SK-N-SH treated with all-trans-retinoic acid at 6 μM for 48 hours (cell line): Measurements from ENCODE around the gene CNN2.

Experiments used
- ARNTL ChIP-seq: fragments of 450-650 bp; formaldehyde crosslinking; IDR thresholded peaks from 2 replicates; pipeline ENCODE4 v1.5.0; 2020; ENCODE audit warnings: low read depth, mild to moderate bottlenecking, moderate library complexity, borderline replicate concordance
- BACH2 ChIP-seq: fragments of 250-450 bp; sonication (Bioruptor Pico); IDR thresholded peaks from 2 replicates; pipeline ENCODE4 v1.9.0; 2021; ENCODE audit warnings: mild to moderate bottlenecking, borderline replicate concordance
- CSDC2 ChIP-seq: fragments of 250-450 bp; sonication (Bioruptor Pico); IDR thresholded peaks from 2 replicates; pipeline ENCODE4 v1.5.0; 2020; ENCODE audit warnings: mild to moderate bottlenecking, moderate library complexity
- ISL1 ChIP-seq: fragments of 250-450 bp; sonication (Bioruptor Pico); IDR thresholded peaks from 2 replicates; pipeline ENCODE4 v2.1.2; 2022; ENCODE audit warnings: mild to moderate bottlenecking, moderate library complexity
- SNAI2 ChIP-seq: fragments of 250-450 bp; sonication (Bioruptor Pico); IDR thresholded peaks from 2 replicates; pipeline ENCODE4 v1.5.0; 2020; ENCODE audit warnings: mild to moderate bottlenecking, moderate library complexity
- TOX ChIP-seq: fragments of 250-450 bp; sonication (Bioruptor Pico); IDR thresholded peaks from 2 replicates; pipeline ENCODE4 v1.8.0; 2021; ENCODE audit warnings: mild to moderate bottlenecking, moderate library complexity, borderline replicate concordance
- ZFP3 ChIP-seq: fragments of 250-450 bp; sonication (Bioruptor Pico); IDR thresholded peaks from 2 replicates; pipeline ENCODE4 v1.5.0; 2020; ENCODE audit warnings: mild to moderate bottlenecking, moderate library complexity
- ZNF565 ChIP-seq: fragments of 450-650 bp; formaldehyde crosslinking; conservative IDR thresholded peaks from 2 replicates; pipeline ENCODE4 v1.5.0; 2020; ENCODE audit warnings: low read depth, mild to moderate bottlenecking, moderate library complexity
- ZNF70 ChIP-seq: fragments of 450-650 bp; formaldehyde crosslinking; IDR thresholded peaks from 2 replicates; pipeline ENCODE4 v1.5.0; 2020; ENCODE audit warnings: mild to moderate bottlenecking, moderate library complexity
- ZNF8 ChIP-seq: fragments of 450-650 bp; formaldehyde crosslinking; IDR thresholded peaks from 2 replicates; pipeline ENCODE4 v1.5.0; 2020; ENCODE audit warnings: mild to moderate bottlenecking, moderate library complexity
- TF ChIP-seq, protein P1 (sequence below): fragments of 250-450 bp; sonication (Bioruptor Pico); IDR thresholded peaks from 2 replicates; pipeline ENCODE4 v1.5.0; 2020; ENCODE audit warnings: mild to moderate bottlenecking, moderate library complexity
- TF ChIP-seq, protein P2 (sequence below): fragments of 250-450 bp; sonication (Bioruptor Pico); IDR thresholded peaks from 2 replicates; pipeline ENCODE4 v1.8.0; 2020; ENCODE audit warnings: mild to moderate bottlenecking, moderate library complexity, borderline replicate concordance
- TF ChIP-seq, protein P3 (sequence below): fragments of 250-450 bp; sonication (Bioruptor Pico); IDR thresholded peaks from 2 replicates; pipeline ENCODE4 v1.5.1; 2021; ENCODE audit warnings: mild to moderate bottlenecking, moderate library complexity
- TF ChIP-seq, protein P4 (sequence below): fragments of 250-450 bp; sonication (Bioruptor Pico); IDR thresholded peaks from 2 replicates; pipeline ENCODE4 v1.8.0; 2021; ENCODE audit warnings: low read depth, mild to moderate bottlenecking, moderate library complexity, borderline replicate concordance

DNA sequence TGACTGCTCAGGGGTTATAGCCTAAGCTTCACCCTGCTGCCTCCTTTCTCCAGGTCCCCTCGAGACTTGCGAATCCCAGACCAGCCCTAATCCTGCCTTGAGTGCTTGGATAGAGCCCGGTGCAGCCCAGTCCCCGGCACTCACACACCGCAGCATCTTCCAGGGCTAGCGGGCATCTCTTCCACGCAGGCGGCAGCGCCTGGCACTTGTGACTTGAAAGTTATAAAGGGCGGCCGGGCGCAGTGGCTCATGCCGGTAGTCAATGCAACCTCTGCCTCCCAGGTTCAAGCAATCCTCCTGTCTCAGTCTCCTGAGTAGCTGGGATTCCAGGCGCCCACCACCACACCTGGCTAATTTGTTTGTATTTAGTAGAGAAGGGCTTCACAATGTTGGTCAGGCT lies 40.3 kb upstream of the CNN2 start:
- TF ChIP-seq ZFP3 (CRISPR knock-in tag) (no peak), TOX (CRISPR knock-in tag) (no peak), ZNF8 (CRISPR knock-in tag) (no peak), ZNF565 (CRISPR knock-in tag) (no peak), CSDC2 (CRISPR knock-in tag) (no peak), BACH2 (CRISPR knock-in tag) (no peak), ARNTL (CRISPR knock-in tag) (no peak), ZNF70 (no peak), ISL1 (CRISPR knock-in tag) (no peak), SNAI2 (CRISPR knock-in tag) (no peak)
- TF ChIP-seq, protein P1, sequence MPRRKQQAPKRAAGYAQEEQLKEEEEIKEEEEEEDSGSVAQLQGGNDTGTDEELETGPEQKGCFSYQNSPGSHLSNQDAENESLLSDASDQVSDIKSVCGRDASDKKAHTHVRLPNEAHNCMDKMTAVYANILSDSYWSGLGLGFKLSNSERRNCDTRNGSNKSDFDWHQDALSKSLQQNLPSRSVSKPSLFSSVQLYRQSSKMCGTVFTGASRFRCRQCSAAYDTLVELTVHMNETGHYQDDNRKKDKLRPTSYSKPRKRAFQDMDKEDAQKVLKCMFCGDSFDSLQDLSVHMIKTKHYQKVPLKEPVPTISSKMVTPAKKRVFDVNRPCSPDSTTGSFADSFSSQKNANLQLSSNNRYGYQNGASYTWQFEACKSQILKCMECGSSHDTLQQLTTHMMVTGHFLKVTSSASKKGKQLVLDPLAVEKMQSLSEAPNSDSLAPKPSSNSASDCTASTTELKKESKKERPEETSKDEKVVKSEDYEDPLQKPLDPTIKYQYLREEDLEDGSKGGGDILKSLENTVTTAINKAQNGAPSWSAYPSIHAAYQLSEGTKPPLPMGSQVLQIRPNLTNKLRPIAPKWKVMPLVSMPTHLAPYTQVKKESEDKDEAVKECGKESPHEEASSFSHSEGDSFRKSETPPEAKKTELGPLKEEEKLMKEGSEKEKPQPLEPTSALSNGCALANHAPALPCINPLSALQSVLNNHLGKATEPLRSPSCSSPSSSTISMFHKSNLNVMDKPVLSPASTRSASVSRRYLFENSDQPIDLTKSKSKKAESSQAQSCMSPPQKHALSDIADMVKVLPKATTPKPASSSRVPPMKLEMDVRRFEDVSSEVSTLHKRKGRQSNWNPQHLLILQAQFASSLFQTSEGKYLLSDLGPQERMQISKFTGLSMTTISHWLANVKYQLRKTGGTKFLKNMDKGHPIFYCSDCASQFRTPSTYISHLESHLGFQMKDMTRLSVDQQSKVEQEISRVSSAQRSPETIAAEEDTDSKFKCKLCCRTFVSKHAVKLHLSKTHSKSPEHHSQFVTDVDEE: no peak
- TF ChIP-seq, protein P2, sequence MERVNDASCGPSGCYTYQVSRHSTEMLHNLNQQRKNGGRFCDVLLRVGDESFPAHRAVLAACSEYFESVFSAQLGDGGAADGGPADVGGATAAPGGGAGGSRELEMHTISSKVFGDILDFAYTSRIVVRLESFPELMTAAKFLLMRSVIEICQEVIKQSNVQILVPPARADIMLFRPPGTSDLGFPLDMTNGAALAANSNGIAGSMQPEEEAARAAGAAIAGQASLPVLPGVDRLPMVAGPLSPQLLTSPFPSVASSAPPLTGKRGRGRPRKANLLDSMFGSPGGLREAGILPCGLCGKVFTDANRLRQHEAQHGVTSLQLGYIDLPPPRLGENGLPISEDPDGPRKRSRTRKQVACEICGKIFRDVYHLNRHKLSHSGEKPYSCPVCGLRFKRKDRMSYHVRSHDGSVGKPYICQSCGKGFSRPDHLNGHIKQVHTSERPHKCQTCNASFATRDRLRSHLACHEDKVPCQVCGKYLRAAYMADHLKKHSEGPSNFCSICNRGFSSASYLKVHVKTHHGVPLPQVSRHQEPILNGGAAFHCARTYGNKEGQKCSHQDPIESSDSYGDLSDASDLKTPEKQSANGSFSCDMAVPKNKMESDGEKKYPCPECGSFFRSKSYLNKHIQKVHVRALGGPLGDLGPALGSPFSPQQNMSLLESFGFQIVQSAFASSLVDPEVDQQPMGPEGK: no peak
- TF ChIP-seq, protein P3, sequence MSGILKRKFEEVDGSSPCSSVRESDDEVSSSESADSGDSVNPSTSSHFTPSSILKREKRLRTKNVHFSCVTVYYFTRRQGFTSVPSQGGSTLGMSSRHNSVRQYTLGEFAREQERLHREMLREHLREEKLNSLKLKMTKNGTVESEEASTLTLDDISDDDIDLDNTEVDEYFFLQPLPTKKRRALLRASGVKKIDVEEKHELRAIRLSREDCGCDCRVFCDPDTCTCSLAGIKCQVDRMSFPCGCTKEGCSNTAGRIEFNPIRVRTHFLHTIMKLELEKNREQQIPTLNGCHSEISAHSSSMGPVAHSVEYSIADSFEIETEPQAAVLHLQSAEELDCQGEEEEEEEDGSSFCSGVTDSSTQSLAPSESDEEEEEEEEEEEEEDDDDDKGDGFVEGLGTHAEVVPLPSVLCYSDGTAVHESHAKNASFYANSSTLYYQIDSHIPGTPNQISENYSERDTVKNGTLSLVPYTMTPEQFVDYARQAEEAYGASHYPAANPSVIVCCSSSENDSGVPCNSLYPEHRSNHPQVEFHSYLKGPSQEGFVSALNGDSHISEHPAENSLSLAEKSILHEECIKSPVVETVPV (CRISPR knock-in tag): no peak
- TF ChIP-seq, protein P4, sequence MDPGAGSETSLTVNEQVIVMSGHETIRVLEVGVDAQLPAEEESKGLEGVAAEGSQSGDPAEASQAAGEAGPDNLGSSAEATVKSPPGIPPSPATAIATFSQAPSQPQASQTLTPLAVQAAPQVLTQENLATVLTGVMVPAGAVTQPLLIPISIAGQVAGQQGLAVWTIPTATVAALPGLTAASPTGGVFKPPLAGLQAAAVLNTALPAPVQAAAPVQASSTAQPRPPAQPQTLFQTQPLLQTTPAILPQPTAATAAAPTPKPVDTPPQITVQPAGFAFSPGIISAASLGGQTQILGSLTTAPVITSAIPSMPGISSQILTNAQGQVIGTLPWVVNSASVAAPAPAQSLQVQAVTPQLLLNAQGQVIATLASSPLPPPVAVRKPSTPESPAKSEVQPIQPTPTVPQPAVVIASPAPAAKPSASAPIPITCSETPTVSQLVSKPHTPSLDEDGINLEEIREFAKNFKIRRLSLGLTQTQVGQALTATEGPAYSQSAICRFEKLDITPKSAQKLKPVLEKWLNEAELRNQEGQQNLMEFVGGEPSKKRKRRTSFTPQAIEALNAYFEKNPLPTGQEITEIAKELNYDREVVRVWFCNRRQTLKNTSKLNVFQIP (CRISPR knock-in tag): no peak
